NCI-H128 (cell line): Measurements from ENCODE around the gene CUTC.
"Not testable (repeated sequence)": the region's sequence is repeated elsewhere in the genome, so short reads cannot be mapped to it uniquely, and the experiment has no call there.

Experiments used
- DNase-seq: peaks from one replicate; lab custom pipeline; 2025; ENCODE audit not compliant: unreplicated experiment; lab: John Stamatoyannopoulos, UW

CUTC gene

GRCh38 chr10:99732033-99732842 lies at the start of gene CUTC, which contains the start of gene COX15:
CUTC (plus strand) TSS chr10:99732234; CDS start chr10:99732349, 115 bp downstream.
COX15 (minus strand) TSS chr10:99732127; CDS start chr10:99732049, 78 bp downstream.
- DNase-seq: peak; percentile 83

- DNase-seq: no peak
These were observed 49.3 kb upstream of the CUTC start for GRCh38 chr10:99682752-99683151.

GRCh38 chr10:99685597-99685967 lies 46.5 kb upstream of the CUTC start:
- DNase-seq: no peak

GRCh38 chr10:99689461-99689860 lies 42.6 kb upstream of the CUTC start:
- no peak for DNase-seq

- no peak for DNase-seq
These were observed 38.0 kb upstream of the CUTC start for GRCh38 chr10:99693933-99694583.

GRCh38 chr10:99695761-99696160 lies 36.3 kb upstream of the CUTC start:
- no peak for DNase-seq

GRCh38 chr10:99698504-99699080 lies 33.4 kb upstream of the CUTC start:
- no peak for DNase-seq

- DNase-seq: no peak
These were observed 31.4 kb upstream of the CUTC start for GRCh38 chr10:99700649-99701048.

GRCh38 chr10:99708428-99709012 lies 23.5 kb upstream of the CUTC start:
- no peak for DNase-seq

- no peak for DNase-seq
These were observed 22.4 kb upstream of the CUTC start for GRCh38 chr10:99709480-99710229.

GRCh38 chr10:99711129-99711719 lies 20.8 kb upstream of the CUTC start:
- no peak for DNase-seq

GRCh38 chr10:99714446-99714845 lies 17.6 kb upstream of the CUTC start:
- no peak for DNase-seq

GRCh38 chr10:99720387-99720786 lies 11.6 kb upstream of the CUTC start:
- no peak for DNase-seq

- no peak for DNase-seq
These were observed 2.0 kb upstream of the CUTC start for GRCh38 chr10:99730026-99730425.

- DNase-seq: no peak
These were observed 565 bp upstream of the CUTC start for GRCh38 chr10:99731306-99732032.

- DNase-seq: no peak
These were observed 1.3 kb downstream of the CUTC start for GRCh38 chr10:99733366-99733765.

- not testable (repeated sequence) for DNase-seq
These were observed 2.1 kb downstream of the CUTC start for GRCh38 chr10:99734111-99734510.

- DNase-seq: no peak
These were observed 8.2 kb downstream of the CUTC start for GRCh38 chr10:99740260-99740659.

- no peak for DNase-seq
These were observed 9.0 kb downstream of the CUTC start for GRCh38 chr10:99740933-99741559.
